Caco-2 (cell line): ENCODE data around the gene ENTR1. TPM values are rescaled to one million over a fixed set of nuclear protein-coding genes. Genes with fewer than 3 reads are reported as not detected.

Experiments used
- BruUV-seq: library from RNA; stranded (reverse); fragments of 400-500 nt; replicated peaks from 2 replicates; lab custom pipeline; 2021; lab: Mats Ljungman, UMichigan
- CTCF ChIA-PET: fragments of 300-600 bp; sonication (Branson Sonifier 250); formaldehyde crosslinking; loops from one replicate; lab custom pipeline; 2022; ENCODE audit warnings: antibody characterized with exemption; lab: Charles Lee
- POLR2A ChIA-PET: fragments of 300-600 bp; sonication (Branson Sonifier 250); formaldehyde crosslinking; loops from one replicate; lab custom pipeline; 2022; ENCODE audit warnings: antibody characterized with exemption; lab: Charles Lee
- DNase-seq, 2 experiments: peaks; one replicate each; pipeline versions ENCODE4 v3.0.0 to v3.0.0-alpha.2; 2020 to 2022
- H3K27me3 ChIP-seq: replicated peaks from 2 replicates; pipeline ENCODE4 v1.6.0; 2011; ENCODE audit warnings: low read length; ENCODE audit not compliant: control insufficient read depth, insufficient read depth
- H3K36me3 ChIP-seq: 2 replicates; pipeline ENCODE4 v1.5.1; 2011; ENCODE audit warnings: low read length; ENCODE audit not compliant: control insufficient read depth, insufficient read depth
- H3K4me1 ChIP-seq: fragments of 250-450 bp; sonication (Bioruptor Pico); 2 replicates; pipeline ENCODE4 v1.5.1; 2020; ENCODE audit warnings: mild to moderate bottlenecking
- H3K4me3 ChIP-seq: 2 replicates; pipeline ENCODE4 v1.5.1; 2011; ENCODE audit warnings: low read depth, mild to moderate bottlenecking, control low read depth, low read length
- H3K9me3 ChIP-seq: fragments of 250-450 bp; sonication (Bioruptor Pico); 2 replicates; pipeline ENCODE4 v1.5.1; 2020; ENCODE audit warnings: mild to moderate bottlenecking, moderate library complexity
- H3K27ac Mint-ChIP-seq: one replicate; pipeline ENCODE4 v1.8.0; 2022; ENCODE audit warnings: mixed read lengths; ENCODE audit not compliant: unreplicated experiment
- H3K27me3 Mint-ChIP-seq: one replicate; pipeline ENCODE4 v1.8.0; 2022; ENCODE audit warnings: mixed read lengths; ENCODE audit not compliant: insufficient read depth, unreplicated experiment
- H3K36me3 Mint-ChIP-seq: one replicate; pipeline ENCODE4 v1.8.0; 2022; ENCODE audit warnings: mild to moderate bottlenecking, mixed read lengths; ENCODE audit not compliant: insufficient read depth, unreplicated experiment
- H3K4me1 Mint-ChIP-seq: one replicate; pipeline ENCODE4 v1.8.0; 2022; ENCODE audit warnings: low read depth, mixed read lengths; ENCODE audit not compliant: unreplicated experiment
- H3K4me3 Mint-ChIP-seq: one replicate; pipeline ENCODE4 v1.8.0; 2022; ENCODE audit warnings: mild to moderate bottlenecking, moderate library complexity, mixed read lengths; ENCODE audit not compliant: unreplicated experiment
- H3K9me3 Mint-ChIP-seq: one replicate; pipeline ENCODE4 v1.8.0; 2022; ENCODE audit warnings: mixed read lengths; ENCODE audit not compliant: unreplicated experiment
- intact Hi-C: fragments of 100-400 bp; cut with micrococcal nuclease; formaldehyde crosslinking; loops from one replicate; pipeline ENCODE4 v1.10.0; 2022; ENCODE audit not compliant: unreplicated experiment
- total RNA-seq: library from RNA; stranded (reverse); gene quantifications from 2 replicates; pipeline ENCODE4 v1.2.3, GENCODE V29; 2022
- TF ChIP-seq, protein P1 (sequence below), 2 experiments: fragments of 200-600 bp in 1 of 2; IDR thresholded peaks; 1 replicate in 1 of 2; 2 replicates in 1 of 2; pipeline versions ENCODE4 v1.5.1 to v1.8.0; 2011 to 2022; ENCODE audit warnings: antibody characterized with exemption in 1 of 2, control low read depth in 1 of 2, inconsistent platforms in 1 of 2, low read depth in 1 of 2, low read length in 1 of 2, mild to moderate bottlenecking in 1 of 2, moderate library complexity in 1 of 2; ENCODE audit not compliant: insufficient read depth in 1 of 2, severe bottlenecking in 1 of 2, unreplicated experiment in 1 of 2

Gene ENTR1
- total RNA-seq, 1 experiment from 2014 or later = 85.2 TPM

DNA sequence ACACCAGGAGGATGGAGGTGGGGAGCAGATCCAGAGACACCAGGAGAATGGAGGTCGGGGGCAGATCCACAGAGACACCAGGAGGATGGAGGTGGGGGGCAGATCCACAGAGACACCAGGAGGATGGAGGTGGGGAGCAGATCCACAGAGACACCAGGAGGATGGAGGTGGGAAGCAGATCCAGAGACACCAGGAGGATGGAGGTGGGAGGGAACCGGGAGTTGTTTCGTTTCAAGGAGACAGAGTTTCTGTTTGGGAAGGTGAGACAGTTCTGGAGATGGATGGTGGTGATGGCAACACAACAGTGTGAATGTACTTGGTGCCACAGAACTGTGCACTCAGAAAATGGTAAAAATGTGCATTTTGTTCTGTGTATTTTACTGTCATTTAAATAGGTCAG is 38.2 kb upstream of the ENTR1 start:
- Mint-ChIP-seq H3K4me3 (no peak overlapping the region), H3K27ac (peak overlapping the region; percentile 30), H3K27me3 (no peaks in the 10 kb centered on the region), H3K36me3 (peaks cover 100% of the 10 kb centered on the region), H3K9me3 (no peaks in the 10 kb centered on the region), H3K4me1 (no peaks in the 10 kb centered on the region)
- no TSS peak for BruUV-seq
- intact Hi-C loops = no loop called here
- no peaks in the 10 kb centered on the region for H3K9me3 ChIP-seq
- POLR2A ChIA-PET = no interaction called here
- no peak for DNase-seq
- CTCF ChIA-PET = no interaction called here
- H3K27me3 ChIP-seq = no peaks in the 10 kb centered on the region
- TF ChIP-seq, protein P1, sequence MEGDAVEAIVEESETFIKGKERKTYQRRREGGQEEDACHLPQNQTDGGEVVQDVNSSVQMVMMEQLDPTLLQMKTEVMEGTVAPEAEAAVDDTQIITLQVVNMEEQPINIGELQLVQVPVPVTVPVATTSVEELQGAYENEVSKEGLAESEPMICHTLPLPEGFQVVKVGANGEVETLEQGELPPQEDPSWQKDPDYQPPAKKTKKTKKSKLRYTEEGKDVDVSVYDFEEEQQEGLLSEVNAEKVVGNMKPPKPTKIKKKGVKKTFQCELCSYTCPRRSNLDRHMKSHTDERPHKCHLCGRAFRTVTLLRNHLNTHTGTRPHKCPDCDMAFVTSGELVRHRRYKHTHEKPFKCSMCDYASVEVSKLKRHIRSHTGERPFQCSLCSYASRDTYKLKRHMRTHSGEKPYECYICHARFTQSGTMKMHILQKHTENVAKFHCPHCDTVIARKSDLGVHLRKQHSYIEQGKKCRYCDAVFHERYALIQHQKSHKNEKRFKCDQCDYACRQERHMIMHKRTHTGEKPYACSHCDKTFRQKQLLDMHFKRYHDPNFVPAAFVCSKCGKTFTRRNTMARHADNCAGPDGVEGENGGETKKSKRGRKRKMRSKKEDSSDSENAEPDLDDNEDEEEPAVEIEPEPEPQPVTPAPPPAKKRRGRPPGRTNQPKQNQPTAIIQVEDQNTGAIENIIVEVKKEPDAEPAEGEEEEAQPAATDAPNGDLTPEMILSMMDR (IDR thresholded peaks at IDR 0.05; ENCODE audit: insufficient read depth in 1 of 2, low read depth in 1 of 2, low read length in 1 of 2, severe bottlenecking in 1 of 2, unreplicated experiment in 1 of 2) = no peak
- H3K36me3 ChIP-seq = peaks cover 3% of the 10 kb centered on the region; the same call in 1 of the 2 replicates
- no peaks in the 10 kb centered on the region for H3K4me1 ChIP-seq
- H3K4me3 ChIP-seq = no peak overlapping the region

DNA sequence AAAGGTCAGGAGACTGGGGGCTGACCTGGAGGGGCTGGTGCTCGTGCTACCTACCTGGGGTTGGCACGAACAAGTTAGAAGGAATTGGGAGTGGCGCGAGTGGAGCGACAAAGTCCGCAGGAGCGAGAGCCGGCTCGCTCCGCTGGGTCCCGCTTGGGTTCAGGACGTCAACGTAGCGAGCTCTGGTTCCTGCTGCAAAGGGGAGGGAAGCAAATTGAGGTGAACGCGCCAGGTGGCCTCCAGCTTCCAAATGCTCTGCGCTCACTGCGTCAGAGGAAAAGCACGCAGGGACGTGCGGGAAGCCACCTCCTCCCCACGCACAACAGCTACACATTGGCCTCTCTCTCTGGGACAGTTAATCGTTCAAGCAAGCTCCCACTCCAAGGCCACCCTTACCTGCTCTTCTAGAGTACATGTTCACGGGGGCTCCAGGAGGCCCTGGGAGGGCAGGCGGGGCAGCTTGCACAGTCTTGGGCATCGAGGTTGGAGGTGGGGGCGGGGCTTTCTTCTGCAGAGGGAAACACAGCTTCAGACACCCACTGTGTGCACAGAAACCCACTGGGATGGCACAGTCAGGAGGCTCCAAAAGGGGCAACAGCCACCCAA is 36.9 kb upstream of the ENTR1 start:
- CTCF ChIA-PET = interaction anchor here (0.5 kb wide), 1 partner anchor 20 kb away, joined by 3 read pairs; no protein-coding TSS in a partner anchor
- H3K36me3 Mint-ChIP-seq = peaks cover 99% of the 10 kb centered on the region

DNA sequence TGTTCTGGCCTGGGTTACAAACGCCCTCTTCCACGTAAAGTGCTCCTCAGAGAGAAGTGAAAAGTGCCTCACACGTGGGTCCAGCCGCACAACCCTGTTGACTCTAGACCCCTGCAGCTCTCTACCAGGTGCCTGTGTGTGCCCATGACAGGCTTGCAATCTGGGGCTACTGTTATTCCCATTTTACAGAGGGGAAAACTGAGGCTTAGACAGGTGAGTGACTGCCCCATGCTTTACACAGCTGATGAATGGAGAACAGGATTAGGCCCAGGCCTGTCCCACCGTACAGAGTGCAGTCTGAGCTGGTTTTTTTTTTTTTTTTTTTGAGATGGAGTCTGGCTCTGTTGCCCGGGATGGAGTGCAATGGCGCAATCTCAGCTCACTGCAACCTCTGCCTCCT is 35.4 kb upstream of the ENTR1 start:
- intact Hi-C loops = no loop called here
- no TSS peak for BruUV-seq
- Mint-ChIP-seq H3K4me3 (no peak overlapping the region), H3K27me3 (no peaks in the 10 kb centered on the region), H3K9me3 (no peaks in the 10 kb centered on the region), H3K36me3 (peaks cover 97% of the 10 kb centered on the region), H3K4me1 (no peaks in the 10 kb centered on the region), H3K27ac (no peak overlapping the region)
- DNase-seq = no peak
- CTCF ChIA-PET = no interaction called here
- Histone ChIP-seq H3K27me3 (no peaks in the 10 kb centered on the region), H3K4me1 (no peaks in the 10 kb centered on the region), H3K9me3 (no peaks in the 10 kb centered on the region), H3K4me3 (no peak overlapping the region), H3K36me3 (peaks cover 2% of the 10 kb centered on the region; the same call in 1 of the 2 replicates)
- POLR2A ChIA-PET = no interaction called here
- TF ChIP-seq, protein P1 (IDR thresholded peaks at IDR 0.05; ENCODE audit: insufficient read depth in 1 of 2, low read depth in 1 of 2, low read length in 1 of 2, severe bottlenecking in 1 of 2, unreplicated experiment in 1 of 2) = no peak

More for the DNA sequence above, 36.9 kb upstream of the ENTR1 start:
- no peak overlapping the region for H3K27ac Mint-ChIP-seq
- Histone ChIP-seq H3K36me3 (peaks cover 3% of the 10 kb centered on the region; the same call in 1 of the 2 replicates), H3K27me3 (no peaks in the 10 kb centered on the region), H3K9me3 (no peaks in the 10 kb centered on the region), H3K4me3 (no peak overlapping the region), H3K4me1 (no peaks in the 10 kb centered on the region)
- no peak overlapping the region for H3K4me3 Mint-ChIP-seq
- no peaks in the 10 kb centered on the region for H3K27me3 Mint-ChIP-seq
- BruUV-seq = no TSS peak
- H3K9me3 Mint-ChIP-seq = no peaks in the 10 kb centered on the region
- no peaks in the 10 kb centered on the region for H3K4me1 Mint-ChIP-seq
- intact Hi-C loops = no loop called here
- no peak for DNase-seq
- TF ChIP-seq, protein P1 (IDR thresholded peaks at IDR 0.05; ENCODE audit: insufficient read depth in 1 of 2, low read depth in 1 of 2, low read length in 1 of 2, severe bottlenecking in 1 of 2, unreplicated experiment in 1 of 2) = no peak
- POLR2A ChIA-PET = no interaction called here
